HUDEP-2 (cell line): ENCODE data around the gene SHTN1.
A peak's percentile ranks its signal among the peaks of the same experiment; 100 is the strongest.

Experiments used
- DNase-seq, 76 experiments: peaks; one replicate each; lab custom pipeline; 2025; ENCODE audit not compliant: unreplicated experiment in 76 of 76; lab: John Stamatoyannopoulos, UW

Gene SHTN1, protein sequence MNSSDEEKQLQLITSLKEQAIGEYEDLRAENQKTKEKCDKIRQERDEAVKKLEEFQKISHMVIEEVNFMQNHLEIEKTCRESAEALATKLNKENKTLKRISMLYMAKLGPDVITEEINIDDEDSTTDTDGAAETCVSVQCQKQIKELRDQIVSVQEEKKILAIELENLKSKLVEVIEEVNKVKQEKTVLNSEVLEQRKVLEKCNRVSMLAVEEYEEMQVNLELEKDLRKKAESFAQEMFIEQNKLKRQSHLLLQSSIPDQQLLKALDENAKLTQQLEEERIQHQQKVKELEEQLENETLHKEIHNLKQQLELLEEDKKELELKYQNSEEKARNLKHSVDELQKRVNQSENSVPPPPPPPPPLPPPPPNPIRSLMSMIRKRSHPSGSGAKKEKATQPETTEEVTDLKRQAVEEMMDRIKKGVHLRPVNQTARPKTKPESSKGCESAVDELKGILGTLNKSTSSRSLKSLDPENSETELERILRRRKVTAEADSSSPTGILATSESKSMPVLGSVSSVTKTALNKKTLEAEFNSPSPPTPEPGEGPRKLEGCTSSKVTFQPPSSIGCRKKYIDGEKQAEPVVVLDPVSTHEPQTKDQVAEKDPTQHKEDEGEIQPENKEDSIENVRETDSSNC

DNA sequence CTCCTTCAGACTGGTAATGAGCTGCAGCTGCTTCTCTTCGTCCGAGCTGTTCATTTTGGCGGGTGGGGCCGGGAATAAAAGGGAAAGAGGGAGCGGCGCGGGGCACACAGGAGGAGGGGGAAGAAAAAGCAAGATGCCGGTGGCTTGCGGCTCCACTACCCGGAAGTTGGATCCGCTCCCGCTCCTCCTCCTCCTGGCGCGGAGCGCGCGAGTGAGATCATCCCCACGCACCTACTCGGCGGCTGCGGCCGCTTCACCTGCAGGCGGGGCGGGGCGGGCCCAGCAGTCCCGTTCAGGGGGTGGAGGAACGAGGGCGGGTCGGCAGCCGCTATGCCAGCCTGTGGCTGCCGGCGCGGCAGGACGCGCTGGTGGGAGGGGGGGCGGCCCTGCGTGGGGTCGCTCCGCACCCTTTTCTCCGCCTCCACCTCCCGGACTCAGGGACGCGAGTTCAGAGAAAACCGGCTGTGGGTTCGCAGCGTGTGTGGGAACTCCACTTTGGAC is at the start of gene SHTN1:
Gene SHTN1 (minus strand): TSS at position 162 of the 501 bp plus-strand sequence. CDS start 108 bp downstream, at position 54.
- DNase-seq: peak in 8 of 76 experiments; percentile 2 to 26 (median 8)

DNA sequence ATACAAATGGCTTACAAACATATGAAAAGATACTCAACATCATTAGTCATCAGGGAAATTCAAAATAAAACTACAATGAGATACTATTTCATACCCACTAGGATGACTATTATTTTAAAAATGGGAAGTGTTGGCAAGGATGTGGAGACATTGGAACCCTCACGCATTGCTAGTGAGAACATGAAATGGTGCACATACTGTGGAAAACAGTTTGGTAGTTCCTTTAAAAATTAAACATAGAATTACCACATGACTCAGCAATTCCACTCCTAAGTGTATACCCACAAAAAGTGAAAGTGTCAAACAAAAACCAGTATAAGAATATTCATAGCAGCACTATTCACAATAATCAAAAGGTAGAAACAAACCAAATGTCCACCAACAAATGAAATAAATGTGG is 48.5 kb upstream of the SHTN1 start:
- DNase-seq: no peak

DNA sequence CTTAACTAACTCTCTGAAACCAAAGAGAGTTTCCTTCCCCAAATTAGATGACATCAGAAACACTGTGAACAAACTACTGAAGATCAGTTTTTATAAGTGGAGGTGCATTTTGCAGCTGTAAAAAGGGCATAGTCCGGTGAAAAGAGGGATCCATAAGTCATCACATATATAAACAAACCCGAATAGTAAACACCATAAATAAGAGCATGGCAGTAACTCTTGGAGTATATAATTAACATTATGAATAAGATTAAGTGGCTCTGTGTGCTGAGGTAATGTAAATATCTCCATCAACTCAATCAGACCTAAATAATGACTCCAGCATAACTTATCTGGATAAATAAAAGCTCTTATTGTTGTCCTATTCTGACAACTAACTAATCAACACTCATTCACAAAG is 43.0 kb upstream of the SHTN1 start:
- DNase-seq: no peak

DNA sequence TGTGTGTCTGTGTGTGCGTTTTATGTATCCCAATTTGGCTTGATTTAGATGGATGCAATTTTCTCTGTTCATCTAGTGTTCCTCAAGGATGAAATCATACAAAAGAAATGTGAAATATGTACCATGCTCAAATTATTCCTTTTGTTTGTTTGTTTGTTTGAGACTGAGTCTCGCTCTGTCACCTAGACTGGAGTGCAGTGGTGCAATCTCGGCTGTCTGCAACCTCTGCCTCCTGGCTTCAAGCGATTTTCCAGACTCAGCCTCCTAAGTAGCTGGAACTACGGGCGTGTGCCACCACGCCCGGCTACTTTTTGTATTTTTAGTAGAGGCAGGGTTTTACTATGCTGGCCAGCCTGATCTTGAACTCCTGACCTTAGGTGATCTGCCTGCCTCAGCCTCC is 11.3 kb upstream of the SHTN1 start:
- DNase-seq: no peak

DNA sequence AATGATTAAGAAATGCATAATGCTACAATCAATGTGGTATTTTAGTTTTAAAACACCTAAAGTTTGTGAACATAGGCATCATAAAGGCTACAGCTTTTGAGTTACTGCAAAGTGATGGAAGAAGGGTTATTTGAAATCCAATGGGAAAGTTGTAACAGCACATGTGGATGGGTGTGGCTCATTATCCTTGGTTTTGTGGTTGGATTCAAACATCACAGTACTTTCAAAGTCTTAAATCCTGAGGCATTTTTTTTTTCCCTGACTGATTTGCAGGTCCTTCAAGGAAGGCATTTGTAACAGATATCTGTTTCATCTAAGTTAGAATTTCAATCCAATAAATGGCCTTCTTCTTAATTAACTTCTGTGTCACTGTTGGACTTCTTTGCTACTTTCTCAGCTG is 9.8 kb upstream of the SHTN1 start:
- no peak for DNase-seq

DNA sequence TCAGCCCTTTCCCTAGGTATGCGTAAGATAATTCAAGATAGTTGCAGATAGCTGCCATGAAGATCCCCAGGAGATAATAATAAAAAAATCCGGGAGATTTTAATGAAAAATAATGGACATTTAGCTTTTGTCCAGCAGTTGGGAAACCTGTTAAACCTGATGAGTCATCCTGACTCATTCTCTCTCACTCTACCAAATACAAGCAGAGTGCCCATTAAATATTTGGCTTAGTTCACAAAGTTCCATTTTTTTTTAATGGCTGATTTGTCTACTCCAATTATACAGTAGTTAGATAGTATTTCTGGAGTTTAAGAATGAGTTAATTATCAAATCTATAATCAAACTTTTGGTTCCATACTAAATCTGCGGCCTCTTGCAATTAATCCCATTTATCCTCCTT is 2.1 kb upstream of the SHTN1 start:
- DNase-seq: no peak

DNA sequence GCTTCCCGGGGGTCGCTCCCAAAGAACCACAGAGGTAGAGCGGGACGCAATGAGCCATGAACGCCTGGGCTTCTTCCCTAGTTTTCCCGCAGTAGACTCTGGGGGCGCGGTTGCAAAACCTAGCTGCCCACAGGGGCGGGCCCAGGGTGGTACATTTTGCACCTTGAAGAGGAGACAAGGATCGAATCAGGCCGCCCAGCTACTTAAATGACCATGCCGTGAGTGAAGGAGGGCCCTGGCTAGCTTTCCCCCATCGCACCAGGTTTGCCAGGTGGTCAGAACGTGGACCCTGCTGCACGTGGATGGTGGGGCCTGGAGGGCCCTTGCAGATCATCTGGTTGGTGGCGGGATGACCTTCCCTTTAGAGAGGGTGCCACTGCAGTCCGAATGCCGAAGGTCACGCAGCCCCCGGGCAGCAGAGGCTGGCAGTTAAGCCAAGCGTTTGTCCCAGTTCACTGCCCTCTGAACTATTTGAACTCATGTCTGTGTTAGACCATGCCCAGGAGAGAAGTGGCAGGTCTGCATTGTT is 604 bp upstream of the SHTN1 start:
- no peak for DNase-seq

DNA sequence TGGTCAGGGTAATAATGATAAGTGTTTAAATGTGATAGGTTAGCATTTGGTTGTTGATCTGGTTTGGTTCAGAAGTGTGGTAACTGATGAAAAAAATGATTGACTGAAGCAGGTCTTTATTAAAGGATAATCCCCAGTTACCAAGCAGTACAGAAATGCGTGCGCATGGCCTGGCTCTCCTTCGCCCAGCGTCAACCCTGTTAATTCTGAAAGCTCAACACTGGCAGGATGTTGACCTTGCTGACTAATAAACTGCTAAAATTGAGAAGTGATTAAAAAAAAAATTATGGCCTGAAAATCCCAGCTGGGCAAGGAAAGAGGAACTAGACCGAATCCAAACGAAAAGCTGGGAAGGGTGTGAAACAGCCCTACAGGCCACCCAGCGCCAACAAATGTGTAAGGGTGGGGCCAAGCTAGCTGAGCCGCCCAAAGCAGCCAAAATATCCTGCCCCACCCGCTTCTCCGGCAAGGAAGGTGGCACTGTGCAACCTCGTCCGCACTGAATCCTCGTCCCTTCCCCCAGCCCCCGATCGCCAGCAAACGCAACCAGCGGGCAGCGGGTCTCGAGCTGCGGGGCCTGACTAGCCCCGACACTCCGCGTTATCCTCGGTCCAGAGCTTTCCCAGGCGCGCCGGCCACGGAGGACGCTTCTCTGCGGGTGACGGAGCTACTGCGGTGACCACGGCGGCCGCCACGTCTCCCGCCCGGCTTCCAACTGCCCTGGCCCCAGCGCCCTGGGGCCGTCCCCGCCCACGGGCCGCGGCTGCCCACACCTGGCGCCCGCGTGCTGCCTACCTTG is 561 bp downstream of the SHTN1 start:
- DNase-seq: peak in 2 of 76 experiments; percentile 1 to 9

DNA sequence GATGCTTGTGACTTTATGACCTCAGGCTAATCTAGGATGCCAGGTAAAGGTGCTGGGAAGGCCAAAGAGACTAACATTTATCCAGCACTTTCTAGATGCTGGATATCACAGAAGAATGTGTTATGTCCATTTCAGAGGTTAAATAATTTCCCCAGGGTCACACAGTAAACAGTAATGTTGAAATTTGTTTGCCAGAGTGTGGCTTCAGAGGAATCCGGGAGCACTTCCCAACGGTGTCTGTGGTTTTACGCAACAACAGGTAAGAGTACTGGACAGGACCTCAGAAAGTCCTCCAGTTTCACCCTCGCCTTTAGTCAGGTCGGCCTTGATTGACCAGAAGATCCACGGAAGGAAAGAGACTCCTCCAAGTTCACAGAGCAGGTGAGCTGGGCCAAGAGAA is 1.7 kb downstream of the SHTN1 start:
- no peak for DNase-seq

DNA sequence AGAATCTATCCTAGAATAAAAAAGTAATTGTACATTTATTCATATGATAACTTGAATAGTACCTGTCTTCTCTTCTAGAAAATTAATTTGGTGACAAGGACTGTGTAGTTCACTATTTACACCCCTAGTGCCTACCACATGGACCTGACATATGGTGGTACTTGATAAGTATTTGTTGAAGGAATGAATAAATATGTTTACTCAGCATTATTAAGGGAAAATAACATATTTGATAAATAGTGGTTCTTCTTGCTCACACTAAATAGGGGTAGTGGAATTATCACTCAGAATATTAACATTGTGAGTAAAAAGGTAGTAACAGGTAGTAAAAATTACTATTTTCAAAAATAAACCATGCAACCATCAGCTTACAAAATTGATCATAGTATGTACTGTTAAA is 2.8 kb downstream of the SHTN1 start:
- DNase-seq: no peak

DNA sequence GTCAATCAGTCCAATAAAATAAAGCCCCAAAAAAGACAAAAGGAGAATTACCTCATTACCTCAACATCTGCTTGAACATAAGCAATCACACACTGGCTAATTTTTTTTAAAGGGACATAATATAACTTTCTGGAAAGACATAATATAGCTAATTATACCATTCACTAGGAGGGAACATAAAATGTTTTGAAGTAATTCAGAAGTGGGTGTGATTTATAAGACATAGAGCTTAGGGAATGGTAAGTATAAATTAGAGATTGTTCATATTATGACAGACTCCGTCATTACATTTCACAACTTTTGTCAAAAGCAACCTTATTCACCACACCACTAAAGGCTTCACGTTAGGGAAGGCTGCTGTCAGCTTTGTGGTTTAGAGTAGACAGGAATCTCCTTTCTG is 3.8 kb downstream of the SHTN1 start:
- no peak for DNase-seq

DNA sequence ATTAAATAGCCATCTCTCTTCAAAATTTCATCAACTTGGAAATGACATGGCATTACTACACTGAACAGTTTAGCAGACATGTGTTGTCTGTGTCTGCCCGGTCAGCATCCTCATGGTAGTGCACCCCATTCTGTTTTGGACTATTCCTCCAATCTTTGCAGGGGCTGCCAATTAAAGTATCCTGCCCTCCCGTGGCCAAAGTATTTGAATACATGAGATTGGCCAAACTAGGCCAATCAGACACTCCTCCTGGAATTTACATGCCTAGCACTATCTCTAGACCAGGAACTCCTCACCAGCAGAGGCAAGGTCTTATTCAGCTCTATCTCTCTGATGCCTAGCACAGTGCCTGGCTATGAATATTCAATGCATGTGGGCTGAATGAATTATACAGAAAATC is 4.4 kb downstream of the SHTN1 start:
- DNase-seq: no peak

DNA sequence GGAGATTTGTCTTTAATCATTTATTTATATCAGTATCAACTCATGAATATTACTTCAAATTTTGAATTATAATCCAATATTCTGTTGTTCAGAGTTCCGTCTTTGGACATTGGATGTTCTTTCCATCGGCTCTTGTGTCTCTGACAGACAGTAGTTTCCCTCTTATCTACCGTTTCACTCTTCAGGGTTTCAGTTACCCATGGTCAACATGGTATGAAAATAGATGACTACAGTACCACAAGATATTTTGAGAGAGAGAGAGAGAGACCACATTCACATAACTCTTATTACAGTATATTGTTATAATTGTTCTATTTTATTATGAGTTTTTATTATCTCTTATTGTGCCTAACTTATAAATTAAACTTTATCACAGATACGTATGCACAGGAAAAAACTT is 6.8 kb downstream of the SHTN1 start:
- no peak for DNase-seq

DNA sequence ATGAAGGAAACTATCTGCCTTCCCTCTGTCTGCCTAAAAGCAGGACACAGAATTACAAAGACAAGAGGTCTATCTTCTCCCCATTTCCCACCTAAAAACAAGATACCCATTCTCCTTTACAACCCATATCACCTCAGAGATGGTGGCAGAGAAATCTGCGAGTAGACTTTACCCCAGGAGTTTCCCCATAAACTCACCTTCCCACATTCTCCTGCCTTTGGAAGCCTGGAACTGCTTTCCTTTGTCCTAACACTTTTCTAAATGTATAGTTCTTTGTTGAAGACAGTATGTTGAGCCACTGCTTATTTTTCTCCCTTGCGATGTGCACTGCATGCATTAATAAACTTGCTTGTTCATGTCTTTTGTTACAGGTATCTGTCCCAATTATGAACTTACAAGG is 8.0 kb downstream of the SHTN1 start:
- no peak for DNase-seq

DNA sequence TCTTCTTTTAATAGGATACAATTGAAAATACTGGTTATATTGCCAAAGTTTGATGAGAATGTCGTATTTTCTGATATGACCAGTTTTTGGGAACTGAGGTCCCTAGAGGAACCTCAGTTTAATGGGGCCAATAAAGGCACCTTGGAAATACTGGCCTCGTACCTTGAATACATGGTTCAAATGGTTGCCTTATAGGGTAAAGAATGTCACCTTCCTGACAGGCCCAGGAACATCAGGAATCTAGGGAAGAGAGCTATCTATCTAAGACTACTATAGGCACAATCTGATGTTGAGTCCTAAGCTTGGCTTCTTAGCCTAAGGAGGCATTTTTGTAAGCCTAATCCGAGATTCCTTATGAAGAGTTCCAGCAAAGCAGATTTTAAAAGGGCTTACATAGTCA is 9.3 kb downstream of the SHTN1 start:
- no peak for DNase-seq

DNA sequence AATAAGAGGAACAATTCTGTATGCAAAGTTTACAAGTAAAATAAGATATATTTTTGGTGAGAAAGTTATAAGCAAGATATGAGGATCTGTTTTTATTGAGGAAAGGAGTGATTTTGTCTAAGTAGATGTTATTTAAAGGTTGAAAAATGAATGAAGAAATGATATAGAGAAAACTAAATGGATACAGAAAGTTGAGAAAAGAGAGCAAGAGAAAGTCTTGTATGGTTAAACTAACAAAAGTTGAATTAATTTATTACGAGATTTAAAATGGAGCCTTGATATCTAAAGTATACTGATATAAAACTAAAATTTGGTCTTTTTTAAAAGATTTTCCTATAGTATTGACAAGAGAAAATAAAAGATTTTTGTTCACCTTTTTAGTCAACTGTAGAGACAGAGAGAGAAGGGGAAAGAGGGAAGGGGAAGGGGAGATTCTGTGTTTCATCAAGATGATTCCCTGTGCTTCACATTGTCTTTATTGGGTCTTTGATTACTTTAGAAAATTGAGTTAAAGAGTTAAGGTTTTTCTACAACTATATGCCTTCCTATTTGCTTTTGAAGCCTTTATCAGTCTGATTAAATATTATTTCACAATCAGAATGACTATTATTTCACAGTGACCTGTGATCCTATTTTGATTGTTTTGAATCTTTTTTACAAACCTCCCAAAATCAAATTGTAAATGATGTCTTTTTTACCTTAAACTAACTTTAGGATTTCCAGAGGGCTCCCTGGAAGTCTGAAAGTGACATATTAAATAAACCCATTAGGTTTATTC is 10.7 kb downstream of the SHTN1 start:
- no peak for DNase-seq

DNA sequence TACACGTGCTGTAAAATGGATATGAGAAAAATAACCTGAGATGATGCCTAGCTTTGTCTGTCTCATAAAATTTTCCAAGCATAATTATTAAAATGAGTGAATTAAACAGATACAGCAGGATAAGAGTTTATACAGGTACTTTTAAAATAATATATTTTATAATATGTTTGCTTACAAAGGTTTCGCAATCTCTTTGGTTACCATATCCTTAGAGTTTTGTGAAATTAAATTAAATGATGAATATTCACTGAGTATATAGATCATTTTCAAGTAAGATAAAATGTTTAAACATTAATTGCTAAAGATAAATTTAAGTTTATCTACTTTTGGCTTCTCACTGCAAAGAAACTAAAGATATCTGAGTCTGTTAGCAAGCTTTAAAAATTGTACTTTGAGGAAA is 11.4 kb downstream of the SHTN1 start:
- no peak for DNase-seq

DNA sequence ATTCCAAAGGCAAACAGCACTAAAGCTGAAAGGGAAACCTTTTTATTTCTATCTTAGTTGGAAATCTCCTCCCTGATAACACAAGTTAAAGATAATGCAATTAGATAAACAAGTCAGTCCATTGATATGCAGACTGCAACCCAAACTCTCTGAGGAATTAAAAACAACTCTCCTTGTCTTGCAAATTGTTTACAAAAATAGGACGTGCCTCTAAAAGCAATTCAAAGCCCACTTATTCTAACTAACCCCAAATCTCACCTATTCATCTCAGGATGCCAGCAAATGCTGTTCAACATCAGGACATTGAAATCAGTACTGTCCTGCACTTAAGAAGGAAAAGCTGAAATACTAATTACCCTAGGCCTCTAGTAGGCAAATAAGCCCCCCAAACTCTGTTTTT is 12.8 kb downstream of the SHTN1 start:
- no peak for DNase-seq

DNA sequence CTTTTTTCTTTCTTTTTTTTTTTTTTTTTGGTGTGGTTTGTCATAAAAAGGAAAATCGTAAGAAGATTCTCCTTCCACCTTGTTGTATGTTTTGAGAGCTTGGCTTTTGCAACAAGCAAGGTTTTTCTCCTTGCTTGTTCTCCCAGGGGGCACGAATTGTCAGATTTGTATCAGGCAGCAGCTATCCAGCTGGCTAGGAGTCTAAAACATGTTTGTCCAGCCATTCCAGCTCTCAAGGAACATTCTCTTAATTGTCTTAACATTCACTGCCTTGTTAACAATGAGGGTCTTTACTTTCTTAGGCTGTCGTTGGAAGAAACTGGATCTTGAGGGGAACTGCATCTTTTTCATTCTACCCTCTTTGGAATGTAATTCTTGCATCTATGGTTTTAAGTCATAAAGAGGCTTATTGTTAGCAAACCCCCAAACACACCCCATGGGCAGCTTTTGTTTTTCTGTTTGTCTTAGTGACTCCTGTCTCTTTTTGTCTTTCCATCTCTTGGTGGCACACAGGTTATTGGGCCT is 14.6 kb downstream of the SHTN1 start:
- no peak for DNase-seq

DNA sequence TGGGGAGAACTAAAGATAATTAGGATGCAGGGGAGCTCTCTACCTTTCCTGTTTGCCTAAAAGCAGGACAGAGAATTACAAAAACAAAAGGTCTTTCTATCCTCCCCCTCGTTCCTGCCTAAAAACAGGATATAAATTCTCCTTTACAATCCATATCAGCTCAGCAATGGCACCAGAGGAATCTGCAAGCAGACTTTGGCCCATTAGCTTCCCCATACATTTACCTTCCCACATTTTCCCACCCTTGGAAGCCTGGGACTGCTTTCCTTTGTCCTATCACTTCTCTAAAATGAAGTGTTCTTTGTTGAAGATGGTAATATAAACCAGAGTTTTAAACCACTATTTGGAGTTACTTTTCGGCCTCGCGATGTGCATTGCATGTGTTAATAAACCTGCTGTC is 15.5 kb downstream of the SHTN1 start:
- no peak for DNase-seq
